ENCODE results near the gene PSMD9.

DNA sequence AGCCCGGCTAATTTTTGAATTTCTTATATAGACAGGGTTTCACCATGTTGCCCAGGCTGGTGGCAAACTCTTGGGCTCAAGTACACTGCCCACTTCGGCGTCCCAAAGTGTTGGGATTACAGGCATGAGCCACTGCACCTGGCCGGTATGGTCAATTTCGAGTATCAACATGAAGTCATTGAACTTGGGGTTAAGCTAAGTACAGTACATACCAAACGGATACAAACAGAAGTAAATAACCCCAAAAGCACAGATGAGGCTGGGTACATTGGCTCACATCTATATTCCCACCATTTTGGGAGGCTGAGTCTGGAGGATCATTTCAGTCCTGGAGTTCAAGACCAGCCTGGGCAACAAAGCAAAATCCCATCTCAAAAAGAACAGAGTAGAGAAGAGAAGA is 13.0 kb upstream of the PSMD9 start:
- TF ChIP-seq, protein P1, sequence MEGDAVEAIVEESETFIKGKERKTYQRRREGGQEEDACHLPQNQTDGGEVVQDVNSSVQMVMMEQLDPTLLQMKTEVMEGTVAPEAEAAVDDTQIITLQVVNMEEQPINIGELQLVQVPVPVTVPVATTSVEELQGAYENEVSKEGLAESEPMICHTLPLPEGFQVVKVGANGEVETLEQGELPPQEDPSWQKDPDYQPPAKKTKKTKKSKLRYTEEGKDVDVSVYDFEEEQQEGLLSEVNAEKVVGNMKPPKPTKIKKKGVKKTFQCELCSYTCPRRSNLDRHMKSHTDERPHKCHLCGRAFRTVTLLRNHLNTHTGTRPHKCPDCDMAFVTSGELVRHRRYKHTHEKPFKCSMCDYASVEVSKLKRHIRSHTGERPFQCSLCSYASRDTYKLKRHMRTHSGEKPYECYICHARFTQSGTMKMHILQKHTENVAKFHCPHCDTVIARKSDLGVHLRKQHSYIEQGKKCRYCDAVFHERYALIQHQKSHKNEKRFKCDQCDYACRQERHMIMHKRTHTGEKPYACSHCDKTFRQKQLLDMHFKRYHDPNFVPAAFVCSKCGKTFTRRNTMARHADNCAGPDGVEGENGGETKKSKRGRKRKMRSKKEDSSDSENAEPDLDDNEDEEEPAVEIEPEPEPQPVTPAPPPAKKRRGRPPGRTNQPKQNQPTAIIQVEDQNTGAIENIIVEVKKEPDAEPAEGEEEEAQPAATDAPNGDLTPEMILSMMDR (IDR thresholded peaks at IDR 0.05): no peak
- TF ChIP-seq POLR2A (IDR thresholded peaks at IDR 0.05): no peak

All from adrenal gland (tissue), 5 donors.